Activated T-cell treated with anti-CD3 and anti-CD28 coated beads, Interleukin-2, amount 50 U/mL, for 4 hours (primary cell): Measurements from ENCODE around the gene RBM39. TPM values are rescaled to one million over a fixed set of nuclear protein-coding genes. Genes with fewer than 3 reads are reported as not detected.
"Not testable (repeated sequence)": the region's sequence is repeated elsewhere in the genome, so short reads cannot be mapped to it uniquely, and the experiment has no call there.

Experiments
- ATAC-seq, 2 donors: fragments of 200-7000 bp; cut with Tn5 transposase; one replicate each; pipeline ENCODE4 v1.10.0; 2021
- DNase-seq: peaks from one replicate; pipeline ENCODE4 v3.0.0-alpha.2; 2020
- H3K27me3 Mint-ChIP-seq: one replicate; pipeline ENCODE4 v1.8.0; 2021; ENCODE audit warnings: low read depth, mixed read lengths
- H3K36me3 Mint-ChIP-seq: one replicate; pipeline ENCODE4 v1.8.0; 2022; ENCODE audit warnings: mixed read lengths; ENCODE audit not compliant: insufficient read depth
- H3K4me1 Mint-ChIP-seq: one replicate; pipeline ENCODE4 v1.8.0; 2021; ENCODE audit warnings: low read depth, mixed read lengths
- H3K4me3 Mint-ChIP-seq: one replicate; pipeline ENCODE4 v1.8.0; 2021; ENCODE audit warnings: mild to moderate bottlenecking, moderate library complexity, mixed read lengths
- H3K9me3 Mint-ChIP-seq: one replicate; pipeline ENCODE4 v1.8.0; 2021; ENCODE audit warnings: mixed read lengths
- total RNA-seq, 3 donors: library from RNA; stranded (reverse); gene quantifications; one replicate each; pipeline ENCODE4 v1.2.1, GENCODE V29; 2021

RBM39 gene
- total RNA-seq, 3 donors from 2014 or later, result 336 to 375 (median 337) TPM

GRCh38 chr20:35711588-35712209, 30.4 kb downstream of the RBM39 start:
- Mint-ChIP-seq H3K4me1 (peaks cover 50% of the 10 kb centered on the region), H3K9me3 (no peaks in the 10 kb centered on the region), H3K27me3 (no peaks in the 10 kb centered on the region), H3K4me3 (peak overlapping the region; percentile 56), H3K36me3 (peaks cover 47% of the 10 kb centered on the region)
- DNase-seq (no peak), ATAC-seq (peak; percentile 64 to 77)

- no peak for DNase-seq
- Mint-ChIP-seq H3K4me3 (peak overlapping the region; percentile 56), H3K4me1 (peaks cover 49% of the 10 kb centered on the region), H3K27me3 (no peaks in the 10 kb centered on the region), H3K36me3 (peaks cover 45% of the 10 kb centered on the region), H3K9me3 (no peaks in the 10 kb centered on the region)
- no peak for ATAC-seq
Measured at GRCh38 chr20:35710884-35711587, 31.0 kb downstream of the RBM39 start.

- H3K4me3 Mint-ChIP-seq, result no peak overlapping the region
- no peaks in the 10 kb centered on the region for H3K9me3 Mint-ChIP-seq
- DNase-seq (no peak), ATAC-seq (no peak)
- H3K27me3 Mint-ChIP-seq, result no peaks in the 10 kb centered on the region
- peaks cover 42% of the 10 kb centered on the region for H3K36me3 Mint-ChIP-seq
- H3K4me1 Mint-ChIP-seq, result peaks cover 41% of the 10 kb centered on the region
Measured at GRCh38 chr20:35710039-35710438, 32.0 kb downstream of the RBM39 start.

- peaks cover 40% of the 10 kb centered on the region for H3K4me1 Mint-ChIP-seq
- peaks cover 47% of the 10 kb centered on the region for H3K36me3 Mint-ChIP-seq
- no peak for DNase-seq
- H3K9me3 Mint-ChIP-seq, result no peaks in the 10 kb centered on the region
- H3K4me3 Mint-ChIP-seq, result no peak overlapping the region
- H3K27me3 Mint-ChIP-seq, result no peaks in the 10 kb centered on the region
- ATAC-seq, result no peak
Measured at GRCh38 chr20:35709259-35709658, 32.8 kb downstream of the RBM39 start.

GRCh38 chr20:35708502-35708901, 33.6 kb downstream of the RBM39 start:
- ATAC-seq (no peak), DNase-seq (no peak)
- peaks cover 51% of the 10 kb centered on the region for H3K36me3 Mint-ChIP-seq
- no peaks in the 10 kb centered on the region for H3K27me3 Mint-ChIP-seq
- no peak overlapping the region for H3K4me3 Mint-ChIP-seq
- peaks cover 39% of the 10 kb centered on the region for H3K4me1 Mint-ChIP-seq
- no peaks in the 10 kb centered on the region for H3K9me3 Mint-ChIP-seq

GRCh38 chr20:35706591-35707529, 35.2 kb downstream of the RBM39 start:
- not testable (repeated sequence) for H3K4me3 Mint-ChIP-seq, H3K27me3 Mint-ChIP-seq, H3K9me3 Mint-ChIP-seq, DNase-seq, ATAC-seq
- Mint-ChIP-seq H3K4me1 (peaks cover 32% of the 10 kb centered on the region), H3K36me3 (peaks cover 53% of the 10 kb centered on the region)

GRCh38 chr20:35705894-35706293, 36.2 kb downstream of the RBM39 start:
- H3K27me3 Mint-ChIP-seq, H3K4me3 Mint-ChIP-seq, ATAC-seq, H3K9me3 Mint-ChIP-seq, DNase-seq: not testable (repeated sequence)
- peaks cover 22% of the 10 kb centered on the region for H3K4me1 Mint-ChIP-seq
- H3K36me3 Mint-ChIP-seq, result peaks cover 47% of the 10 kb centered on the region

GRCh38 chr20:35704514-35705261, 37.4 kb downstream of the RBM39 start:
- Mint-ChIP-seq H3K27me3 (no peaks in the 10 kb centered on the region), H3K4me3 (no peak overlapping the region), H3K36me3 (peaks cover 45% of the 10 kb centered on the region), H3K4me1 (peaks cover 17% of the 10 kb centered on the region), H3K9me3 (no peaks in the 10 kb centered on the region)
- no peak for ATAC-seq
- DNase-seq, result no peak

GRCh38 chr20:35702824-35703695, 39.0 kb downstream of the RBM39 start:
- H3K27me3 Mint-ChIP-seq, result no peaks in the 10 kb centered on the region
- H3K4me3 Mint-ChIP-seq, result no peak overlapping the region
- no peaks in the 10 kb centered on the region for H3K9me3 Mint-ChIP-seq
- peaks cover 17% of the 10 kb centered on the region for H3K4me1 Mint-ChIP-seq
- DNase-seq, result no peak
- H3K36me3 Mint-ChIP-seq, result peaks cover 37% of the 10 kb centered on the region
- no peak for ATAC-seq

- no peak for ATAC-seq
- Mint-ChIP-seq H3K27me3 (no peaks in the 10 kb centered on the region), H3K36me3 (peaks cover 38% of the 10 kb centered on the region), H3K4me1 (peaks cover 25% of the 10 kb centered on the region), H3K9me3 (no peaks in the 10 kb centered on the region), H3K4me3 (peak overlapping the region; percentile 43)
- DNase-seq, result no peak
Measured at GRCh38 chr20:35702051-35702823, 39.8 kb downstream of the RBM39 start.

- peaks cover 28% of the 10 kb centered on the region for H3K4me1 Mint-ChIP-seq
- DNase-seq (no peak), ATAC-seq (no peak)
- H3K36me3 Mint-ChIP-seq, result peaks cover 38% of the 10 kb centered on the region
- no peaks in the 10 kb centered on the region for H3K9me3 Mint-ChIP-seq
- no peaks in the 10 kb centered on the region for H3K27me3 Mint-ChIP-seq
- peak overlapping the region; percentile 87 for H3K4me3 Mint-ChIP-seq
Measured at GRCh38 chr20:35700625-35701148, 41.4 kb downstream of the RBM39 start.

- ATAC-seq (no peak), DNase-seq (no peak)
- Mint-ChIP-seq H3K4me3 (peak overlapping the region; percentile 87), H3K36me3 (peaks cover 41% of the 10 kb centered on the region), H3K9me3 (no peaks in the 10 kb centered on the region), H3K4me1 (peaks cover 30% of the 10 kb centered on the region), H3K27me3 (no peaks in the 10 kb centered on the region)
Measured at GRCh38 chr20:35699957-35700624, 42.0 kb downstream of the RBM39 start.
